Body of pancreas (tissue), 4 donors: Measurements from ENCODE around the gene SYVN1. TPM values are rescaled to one million over a fixed set of nuclear protein-coding genes. Genes with fewer than 3 reads are reported as not detected.
A peak's percentile ranks its signal among the peaks of the same experiment; 100 is the strongest.

ENCODE experiments used
- ATAC-seq: fragments of 150-250 bp; one replicate; pipeline ENCODE4 v1.9.1; 2016
- DNase-seq, 4 donors: peaks; one replicate each; pipeline ENCODE4 v3.0.0-alpha.2; 2019
- H3K27ac ChIP-seq, 4 donors: fragments of 200-600 bp; sonication (generic); 1 replicate in 3 of 4; 2 replicates in 1 of 4; pipeline versions ENCODE4 v1.5.1 to v1.6.1; 2016 to 2019; ENCODE audit warnings: mild to moderate bottlenecking in 1 of 4, mixed read lengths in 1 of 4, moderate library complexity in 1 of 4
- H3K27me3 ChIP-seq, 2 donors: fragments of 200-600 bp; sonication (generic); one replicate each; pipeline ENCODE4 v1.6.0; 2016; ENCODE audit warnings: mild to moderate bottlenecking in 1 of 2
- H3K36me3 ChIP-seq, 2 donors: fragments of 200-600 bp; sonication (generic); replicated peaks in 1 of 2; 2 replicates each; pipeline ENCODE4 v1.5.1; 2016; ENCODE audit warnings: low read depth in 2 of 2; ENCODE audit not compliant: insufficient read depth in 1 of 2
- H3K4me1 ChIP-seq: fragments of 200-600 bp; sonication (generic); one replicate; pipeline ENCODE4 v1.6.0; 2016
- H3K4me3 ChIP-seq, 2 donors: fragments of 200-600 bp; sonication (generic); 1 replicate in 1 of 2; 2 replicates in 1 of 2; pipeline ENCODE4 v1.5.1; 2016 to 2019
- H3K9me3 ChIP-seq, 3 donors: fragments of 200-600 bp; sonication (generic); 1 replicate in 2 of 3; 2 replicates in 1 of 3; pipeline ENCODE4 v1.5.1; 2016
- POLR2A ChIP-seq, 3 donors: fragments of 450-650 bp; IDR thresholded peaks; one replicate each; pipeline ENCODE4 v1.6.1; 2016; ENCODE audit warnings: antibody characterized with exemption in 3 of 3, mild to moderate bottlenecking in 2 of 3
- WGBS, 2 donors: methylation state at CpG; one replicate each; pipeline ENCODE4 v1.1.5; 2017; 5-methylcytosine and 5-hydroxymethylcytosine counted together
- intact Hi-C: fragments of 100-400 bp; cut with DNase I; formaldehyde crosslinking; loops from one replicate; pipeline ENCODE4 v1.15.1; 2023
- total RNA-seq, 2 donors: library from RNA; depleted of rRNA; stranded (reverse); fragments of >200 nt; gene quantifications; one replicate each; pipeline ENCODE4 v1.1.0, GENCODE V29; 2016
- TF ChIP-seq, protein P1 (sequence below), 7 experiments: fragments of 450-650 bp in 4 of 7; fragments of 200-600 bp in 3 of 7; sonication (generic) in 3 of 7; IDR thresholded peaks; one replicate each; pipeline ENCODE4 v1.5.1; 2016 to 2019; ENCODE audit warnings: antibody characterized with exemption in 7 of 7

SYVN1 gene
- total RNA-seq, 2 donors from 2014 or later: 41.0 to 97.2 TPM

DNA sequence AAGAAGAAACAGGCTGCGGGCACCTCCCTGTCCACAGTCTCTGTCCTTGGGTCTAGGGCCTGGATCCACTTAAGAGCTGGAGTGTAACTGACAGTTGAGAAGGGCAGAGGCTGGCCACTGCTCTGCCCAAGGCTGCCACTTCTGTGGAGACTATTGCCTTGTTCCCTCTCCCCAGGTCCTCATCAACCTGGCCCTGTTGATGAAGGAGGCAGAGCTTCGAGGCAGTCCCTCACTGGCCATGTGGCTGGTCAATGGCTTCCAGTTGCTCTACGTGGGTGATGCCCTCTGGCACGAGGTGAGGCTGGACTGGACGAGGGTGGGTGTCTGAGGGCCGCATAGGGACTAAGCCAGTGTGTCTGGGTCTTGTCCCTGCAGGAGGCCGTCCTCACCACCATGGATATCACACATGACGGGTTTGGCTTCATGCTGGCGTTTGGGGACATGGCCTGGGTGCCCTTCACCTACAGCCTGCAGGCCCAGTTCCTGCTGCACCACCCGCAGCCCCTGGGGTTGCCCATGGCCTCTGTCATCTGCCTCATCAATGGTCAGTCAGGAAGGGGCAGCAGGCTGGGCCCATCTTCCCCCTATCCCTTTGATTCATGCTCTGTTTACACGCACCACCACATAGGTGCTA is 19.7 kb downstream of the SYVN1 start:
- DNase-seq (peak in 1 of 4 donors; percentile 4), ATAC-seq (no peak)
- Histone ChIP-seq H3K4me1 (peaks cover 66% of the 10 kb centered on the region), H3K9me3 (no peaks in the 10 kb centered on the region), H3K27me3 (no peaks in the 10 kb centered on the region), H3K4me3 (no peak overlapping the region), H3K36me3 (peaks cover 0 to 5% of the 10 kb centered on the region in 2 donors), H3K27ac (peak overlapping the region; percentile 35 to 93 (median 88))
- intact Hi-C loops: no loop called here
- TF ChIP-seq, protein P1, sequence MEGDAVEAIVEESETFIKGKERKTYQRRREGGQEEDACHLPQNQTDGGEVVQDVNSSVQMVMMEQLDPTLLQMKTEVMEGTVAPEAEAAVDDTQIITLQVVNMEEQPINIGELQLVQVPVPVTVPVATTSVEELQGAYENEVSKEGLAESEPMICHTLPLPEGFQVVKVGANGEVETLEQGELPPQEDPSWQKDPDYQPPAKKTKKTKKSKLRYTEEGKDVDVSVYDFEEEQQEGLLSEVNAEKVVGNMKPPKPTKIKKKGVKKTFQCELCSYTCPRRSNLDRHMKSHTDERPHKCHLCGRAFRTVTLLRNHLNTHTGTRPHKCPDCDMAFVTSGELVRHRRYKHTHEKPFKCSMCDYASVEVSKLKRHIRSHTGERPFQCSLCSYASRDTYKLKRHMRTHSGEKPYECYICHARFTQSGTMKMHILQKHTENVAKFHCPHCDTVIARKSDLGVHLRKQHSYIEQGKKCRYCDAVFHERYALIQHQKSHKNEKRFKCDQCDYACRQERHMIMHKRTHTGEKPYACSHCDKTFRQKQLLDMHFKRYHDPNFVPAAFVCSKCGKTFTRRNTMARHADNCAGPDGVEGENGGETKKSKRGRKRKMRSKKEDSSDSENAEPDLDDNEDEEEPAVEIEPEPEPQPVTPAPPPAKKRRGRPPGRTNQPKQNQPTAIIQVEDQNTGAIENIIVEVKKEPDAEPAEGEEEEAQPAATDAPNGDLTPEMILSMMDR (IDR thresholded peaks at IDR 0.05): no peak
- no peak for TF ChIP-seq POLR2A (IDR thresholded peaks at IDR 0.05)
- WGBS, 2 donors: 85 to 89% methylated on average over 9 to 11 of the region's 11 CpGs

DNA sequence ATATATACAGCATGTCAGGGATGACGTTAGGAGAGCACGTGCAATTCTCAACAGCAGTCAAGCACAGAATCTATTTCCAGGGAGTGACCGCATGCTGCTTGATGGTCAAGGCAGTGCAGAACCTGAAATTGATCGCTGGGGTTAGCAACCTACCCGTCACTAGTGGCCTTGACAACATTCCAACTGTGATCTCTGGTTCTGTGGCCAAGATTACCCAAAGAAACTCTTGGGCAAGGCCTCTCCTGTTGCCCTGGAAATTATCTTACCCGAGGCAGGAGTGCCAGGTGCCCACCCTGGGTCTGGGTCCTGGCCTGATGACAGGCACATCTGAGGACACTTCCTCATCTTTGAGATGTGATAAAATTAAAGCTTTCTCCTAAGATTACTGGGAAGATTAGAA is 20.5 kb downstream of the SYVN1 start:
- no peaks in the 10 kb centered on the region for H3K9me3 ChIP-seq
- H3K36me3 ChIP-seq: no peaks in the 10 kb centered on the region
- H3K27me3 ChIP-seq: no peaks in the 10 kb centered on the region
- no peak overlapping the region for H3K4me3 ChIP-seq
- peak overlapping the region; percentile 70 to 93 (median 88) for H3K27ac ChIP-seq
- TF ChIP-seq, protein P1 (IDR thresholded peaks at IDR 0.05): no peak
- peaks cover 66% of the 10 kb centered on the region for H3K4me1 ChIP-seq
- intact Hi-C loops: no loop called here
- ATAC-seq: peak; percentile 30
- DNase-seq: peak; percentile 70 to 93 (median 79)
- WGBS, 2 donors: 12 to 14% methylated on average over 6 of the region's 6 CpGs

DNA sequence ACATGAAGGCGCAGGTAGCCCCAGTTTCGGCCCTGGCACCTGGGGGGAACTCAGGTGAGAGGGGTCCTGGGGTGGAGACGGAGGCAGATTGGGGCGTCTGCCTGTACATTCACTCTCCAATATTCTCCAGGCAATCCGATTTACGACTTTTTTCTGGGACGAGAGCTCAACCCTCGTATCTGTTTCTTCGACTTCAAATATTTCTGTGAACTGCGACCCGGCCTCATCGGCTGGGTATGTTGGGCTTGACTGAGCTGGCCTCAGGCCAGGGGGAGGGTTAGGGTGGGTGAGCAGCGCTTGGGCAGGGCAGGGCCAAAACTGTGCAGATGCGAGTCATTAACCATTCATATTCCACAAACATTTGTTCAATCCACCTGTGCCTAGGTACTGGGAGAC is 21.0 kb downstream of the SYVN1 start:
- peak overlapping the region; percentile 70 to 93 (median 88) for H3K27ac ChIP-seq
- no peaks in the 10 kb centered on the region for H3K36me3 ChIP-seq
- ATAC-seq (no peak), DNase-seq (peak; percentile 55 to 57 (median 56))
- no peak overlapping the region for H3K4me3 ChIP-seq
- 18 to 24% methylated on average over 14 of the region's 14 CpGs for WGBS, 2 donors
- intact Hi-C loops: no loop called here
- no peaks in the 10 kb centered on the region for H3K27me3 ChIP-seq
- H3K9me3 ChIP-seq: no peaks in the 10 kb centered on the region
- TF ChIP-seq, protein P1 (IDR thresholded peaks at IDR 0.05): no peak
- TF ChIP-seq POLR2A (IDR thresholded peaks at IDR 0.05): no peak
- H3K4me1 ChIP-seq: peaks cover 66% of the 10 kb centered on the region

DNA sequence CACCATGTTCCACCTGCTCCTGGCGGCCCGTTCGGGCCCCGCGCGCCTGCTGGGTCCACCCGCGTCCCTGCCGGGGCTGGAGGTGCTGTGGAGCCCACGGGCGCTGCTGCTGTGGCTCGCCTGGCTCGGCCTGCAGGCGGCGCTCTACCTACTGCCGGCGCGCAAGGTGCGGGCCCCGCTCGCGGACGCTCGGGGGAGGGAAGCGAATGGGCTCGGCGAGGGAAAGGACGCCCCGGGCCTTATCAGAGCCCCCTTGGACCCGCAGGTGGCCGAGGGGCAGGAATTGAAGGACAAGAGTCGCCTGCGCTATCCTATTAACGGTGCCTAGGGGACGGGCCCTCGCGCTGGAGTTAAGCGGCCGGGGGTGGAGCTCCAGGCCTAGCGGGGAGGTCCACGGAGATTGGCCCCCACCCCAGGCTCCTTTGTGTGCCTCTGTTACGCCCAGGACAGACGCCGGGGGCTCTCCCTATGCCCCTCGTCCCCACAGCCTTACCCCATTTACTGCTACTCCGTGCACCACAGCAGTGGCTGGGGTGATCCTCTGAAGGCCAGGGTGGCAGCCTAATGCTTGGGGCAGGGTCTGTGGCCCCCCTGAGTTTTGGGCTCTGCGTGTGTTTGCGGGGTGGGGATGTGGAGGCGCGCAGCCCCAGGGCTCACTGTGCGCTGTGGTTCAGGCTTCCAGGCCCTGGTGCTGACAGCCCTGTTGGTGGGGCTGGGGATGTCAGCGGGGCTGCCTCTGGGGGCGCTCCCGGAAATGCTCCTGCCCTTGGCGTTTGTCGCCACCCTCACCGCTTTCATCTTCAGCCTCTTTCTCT is 21.6 kb downstream of the SYVN1 start:
- Histone ChIP-seq H3K27me3 (no peaks in the 10 kb centered on the region), H3K4me3 (peak overlapping the region; percentile 20 to 66), H3K27ac (peak overlapping the region; percentile 70 to 93 (median 88)), H3K4me1 (peaks cover 66% of the 10 kb centered on the region), H3K36me3 (peaks cover 0 to 4% of the 10 kb centered on the region in 2 donors), H3K9me3 (no peaks in the 10 kb centered on the region)
- TF ChIP-seq, protein P1 (IDR thresholded peaks at IDR 0.05): peak; percentile 72 to 97 (median 86)
- TF ChIP-seq POLR2A (IDR thresholded peaks at IDR 0.05): peak in 2 of 3 donors; percentile 17 to 37
- DNase-seq: peak; percentile 69 to 76 (median 72)
- 1 to 5% methylated on average over 12 to 44 of the region's 57 CpGs for WGBS, 2 donors
- intact Hi-C loops: no loop called here
- peak; percentile 43 for ATAC-seq
